HG02759 (cell line): ENCODE results near the gene KCNQ1OT1.

Experiments used
- ATAC-seq: cut with Tn5 transposase; IDR thresholded peaks from one replicate; pipeline ENCODE4 v1.9.1; 2021; ENCODE audit warnings: mild to moderate bottlenecking, moderate library complexity; ENCODE audit not compliant: unreplicated experiment

The KCNQ1OT1 gene

GRCh38 chr11:2722955-2723354, 23.2 kb upstream of the KCNQ1OT1 start:
- ATAC-seq = no peak

DNA sequence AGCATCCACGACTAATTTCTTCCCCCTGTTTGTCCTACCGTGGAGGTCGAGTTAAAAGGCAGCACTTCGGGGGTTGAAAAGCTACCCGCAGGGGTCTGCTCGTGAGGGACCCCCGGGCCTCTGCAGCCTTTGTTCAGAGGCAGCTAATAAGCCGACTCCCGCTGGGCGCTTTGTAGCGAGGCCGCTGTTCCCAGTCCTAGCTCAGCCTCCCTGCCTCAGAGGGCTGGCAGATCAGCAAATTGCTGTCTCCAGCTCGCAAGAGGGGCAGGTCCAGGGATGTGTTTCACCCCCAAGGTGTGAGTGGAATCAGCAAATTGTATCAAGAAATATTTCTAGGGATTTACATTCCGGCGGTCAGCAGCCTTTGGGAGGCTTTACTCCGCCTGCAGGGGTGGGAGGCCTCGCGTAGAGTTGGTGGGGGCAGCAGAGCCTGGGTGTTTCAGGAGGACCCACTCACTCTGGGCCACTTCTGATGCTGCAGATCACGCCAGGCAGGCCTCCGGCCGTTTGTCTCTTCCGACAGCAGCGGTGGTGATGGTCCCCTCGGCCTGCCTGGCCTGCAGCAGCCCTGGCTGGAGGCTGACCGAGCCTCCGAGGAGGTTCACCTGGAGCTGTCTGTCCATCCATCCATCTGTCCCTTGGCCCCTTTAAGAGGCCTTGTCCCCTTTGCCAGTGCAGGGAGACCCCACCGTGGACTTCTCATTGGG, 21.6 kb upstream of the KCNQ1OT1 start:
- ATAC-seq = no peak

- no peak for ATAC-seq
These were observed 20.2 kb upstream of the KCNQ1OT1 start for GRCh38 chr11:2719831-2720590.

- ATAC-seq = no peak
These were observed 19.1 kb upstream of the KCNQ1OT1 start for GRCh38 chr11:2718817-2719438.

DNA sequence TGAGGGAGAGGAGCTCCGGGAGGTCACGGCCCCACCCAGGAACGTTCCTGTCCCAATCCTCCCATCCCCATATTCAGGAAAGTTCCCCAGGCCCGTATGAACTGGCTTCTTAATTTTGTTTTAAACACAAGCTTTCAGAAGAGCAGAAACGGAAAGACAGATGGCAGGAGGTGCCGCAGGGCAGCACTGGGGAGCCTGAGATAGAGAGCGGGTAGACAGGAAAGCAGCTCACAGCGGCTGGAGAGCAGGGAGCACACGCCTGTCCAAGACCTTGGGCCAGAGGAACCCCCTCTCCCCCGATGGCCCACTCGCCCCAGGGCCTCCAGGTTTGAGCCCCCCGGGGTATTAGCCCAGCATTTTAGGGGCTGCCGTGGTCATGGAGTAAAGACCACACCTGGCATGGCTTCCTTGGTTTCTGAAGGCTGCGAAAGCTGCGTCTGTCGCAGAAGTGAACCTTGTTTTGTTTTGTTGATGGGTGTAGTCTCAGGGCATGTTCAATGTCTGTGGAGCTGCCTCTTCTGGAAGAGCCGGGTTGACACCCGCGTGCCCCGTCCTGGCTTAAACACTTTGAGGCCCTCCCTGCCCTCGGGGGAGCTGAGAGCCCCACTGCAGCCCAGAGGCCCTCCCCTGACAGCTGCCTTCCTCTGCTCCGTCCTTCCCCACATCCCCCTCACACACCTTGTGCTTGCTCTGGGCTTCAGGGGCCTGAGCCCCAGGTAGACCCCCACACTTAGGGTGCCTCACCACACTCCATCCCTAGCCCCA, 17.9 kb upstream of the KCNQ1OT1 start:
- ATAC-seq = no peak

DNA sequence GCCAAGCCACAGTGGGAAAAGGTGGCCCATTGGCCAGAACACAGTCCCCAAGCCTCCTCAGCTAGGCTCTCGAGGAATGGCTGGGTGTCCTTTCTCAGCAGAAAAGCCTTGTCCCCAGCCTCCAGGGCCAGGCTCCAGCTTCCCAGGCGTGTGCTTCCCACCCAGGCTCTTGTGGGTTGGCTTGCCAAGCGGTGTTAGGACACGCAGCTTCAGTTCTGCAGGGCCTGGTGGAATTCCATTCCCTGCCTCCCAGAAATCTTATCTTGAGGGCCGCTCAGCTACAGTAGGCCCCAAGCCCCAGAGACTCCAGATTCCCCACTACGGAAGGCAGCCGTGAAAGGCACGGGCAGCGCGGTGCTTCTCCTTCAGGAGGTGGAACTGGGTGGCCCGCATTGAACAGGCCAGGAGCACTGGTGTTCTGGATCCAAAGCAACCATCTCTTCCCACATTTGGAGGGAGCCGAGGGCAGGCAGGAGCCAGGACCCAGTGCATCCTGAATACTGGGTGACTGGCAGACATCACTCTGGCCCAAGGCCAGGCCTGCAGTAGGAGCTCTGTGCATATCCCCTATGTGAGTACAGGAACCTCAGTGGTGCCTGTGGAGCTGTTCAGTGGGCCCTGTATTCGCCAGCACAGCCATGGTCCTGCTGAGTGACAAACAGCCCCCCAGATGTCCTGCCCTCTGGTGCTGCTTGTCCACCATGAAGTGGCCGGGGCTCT, 16.7 kb upstream of the KCNQ1OT1 start:
- no peak for ATAC-seq

- ATAC-seq = no peak
These were observed 16.0 kb upstream of the KCNQ1OT1 start for GRCh38 chr11:2715716-2716350.

GRCh38 chr11:2714871-2715270, 15.1 kb upstream of the KCNQ1OT1 start:
- ATAC-seq = no peak

- ATAC-seq = no peak
These were observed 14.6 kb upstream of the KCNQ1OT1 start for GRCh38 chr11:2714463-2714800.

DNA sequence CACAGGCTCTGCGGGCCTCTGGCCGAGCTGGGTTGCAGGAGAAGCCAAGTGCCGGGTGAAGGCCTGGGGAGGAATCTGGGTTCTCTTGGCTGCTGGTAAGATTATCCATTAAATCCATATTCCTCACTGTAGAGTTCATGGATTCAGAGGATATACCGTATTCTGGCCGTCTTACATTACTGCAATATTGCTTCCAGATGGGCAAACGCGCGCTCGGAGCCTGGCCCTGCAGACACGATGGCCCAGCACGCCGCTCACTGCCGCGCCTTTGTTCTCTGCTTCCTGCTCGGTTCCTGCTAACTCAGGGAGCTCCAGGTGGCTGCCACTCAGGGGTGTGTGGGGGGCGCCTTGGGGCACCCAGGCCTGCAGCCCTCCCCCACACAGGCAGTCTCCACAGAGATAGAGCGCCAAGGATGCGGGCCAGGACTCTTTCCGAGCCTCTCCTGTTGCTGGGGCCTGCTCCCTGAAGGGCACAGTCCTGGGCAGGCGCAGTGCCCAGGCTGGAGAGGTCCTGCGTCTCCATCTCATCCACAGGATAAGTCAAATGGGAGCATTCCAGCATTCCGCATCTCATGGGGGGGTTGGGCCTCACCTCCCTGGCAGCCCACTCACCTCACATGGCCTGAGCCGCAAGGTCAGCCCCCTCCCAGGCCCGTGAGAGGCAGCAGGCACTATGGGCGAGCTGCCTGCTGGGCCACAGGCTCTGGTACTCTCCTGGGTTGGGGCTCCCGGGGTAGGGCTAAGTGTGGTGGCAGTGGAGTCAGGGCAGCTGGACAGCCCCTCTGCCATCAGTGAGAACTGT, 14.1 kb upstream of the KCNQ1OT1 start:
- no peak for ATAC-seq

- no peak for ATAC-seq
These were observed 13.3 kb upstream of the KCNQ1OT1 start for GRCh38 chr11:2713094-2713493.

GRCh38 chr11:2711161-2711560, 11.4 kb upstream of the KCNQ1OT1 start:
- no peak for ATAC-seq

GRCh38 chr11:2709429-2709828, 9.6 kb upstream of the KCNQ1OT1 start:
- ATAC-seq = no peak

DNA sequence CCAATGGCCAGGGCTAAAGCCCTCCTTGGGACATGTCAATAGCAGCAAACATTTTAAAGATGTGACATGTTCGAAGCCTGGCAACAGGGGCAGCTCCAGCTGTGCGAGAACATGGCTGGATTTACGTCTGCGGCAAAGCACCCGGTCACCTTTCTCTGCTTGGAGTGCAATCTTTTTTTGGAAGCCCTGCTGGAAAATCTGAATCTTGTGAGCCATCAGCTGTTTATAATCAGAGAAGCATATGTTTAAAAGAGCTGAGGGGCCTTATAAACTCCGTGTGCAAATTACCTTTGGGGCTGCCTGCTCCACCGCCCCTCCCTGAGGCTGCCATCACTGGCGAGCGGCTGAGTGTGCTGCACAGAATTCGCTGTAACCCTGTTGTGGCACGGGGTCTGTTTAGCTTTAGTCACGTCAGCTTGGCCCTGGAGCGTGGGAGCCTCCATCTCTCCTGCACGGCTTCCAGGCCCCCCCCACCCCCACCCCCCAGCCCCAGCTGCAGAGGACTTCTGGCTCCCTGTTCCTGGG, 9.0 kb upstream of the KCNQ1OT1 start:
- ATAC-seq = no peak

- ATAC-seq = no peak
These were observed 8.4 kb upstream of the KCNQ1OT1 start for GRCh38 chr11:2708151-2708581.

DNA sequence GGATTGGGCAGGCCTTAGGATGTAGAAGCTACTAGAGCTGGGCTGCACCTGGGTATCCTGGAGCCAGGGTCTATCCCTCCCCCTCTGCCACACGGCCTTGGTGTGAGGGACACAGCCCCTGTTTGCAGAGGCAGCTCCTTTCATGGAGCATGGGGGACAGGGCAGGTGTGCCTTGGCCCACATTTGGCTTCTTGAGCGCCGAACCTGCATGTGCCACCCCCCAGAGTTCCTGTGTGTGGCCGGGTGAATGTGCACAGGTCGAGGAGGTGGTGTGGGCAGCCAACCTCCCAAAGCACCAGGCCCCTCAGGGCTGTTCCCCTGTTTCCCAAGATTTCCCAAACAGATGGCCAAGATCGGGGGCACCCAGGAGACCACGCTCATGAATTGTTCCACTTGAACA, 7.9 kb upstream of the KCNQ1OT1 start:
- ATAC-seq = no peak

- ATAC-seq = no peak
These were observed 6.5 kb upstream of the KCNQ1OT1 start for GRCh38 chr11:2706321-2706720.

DNA sequence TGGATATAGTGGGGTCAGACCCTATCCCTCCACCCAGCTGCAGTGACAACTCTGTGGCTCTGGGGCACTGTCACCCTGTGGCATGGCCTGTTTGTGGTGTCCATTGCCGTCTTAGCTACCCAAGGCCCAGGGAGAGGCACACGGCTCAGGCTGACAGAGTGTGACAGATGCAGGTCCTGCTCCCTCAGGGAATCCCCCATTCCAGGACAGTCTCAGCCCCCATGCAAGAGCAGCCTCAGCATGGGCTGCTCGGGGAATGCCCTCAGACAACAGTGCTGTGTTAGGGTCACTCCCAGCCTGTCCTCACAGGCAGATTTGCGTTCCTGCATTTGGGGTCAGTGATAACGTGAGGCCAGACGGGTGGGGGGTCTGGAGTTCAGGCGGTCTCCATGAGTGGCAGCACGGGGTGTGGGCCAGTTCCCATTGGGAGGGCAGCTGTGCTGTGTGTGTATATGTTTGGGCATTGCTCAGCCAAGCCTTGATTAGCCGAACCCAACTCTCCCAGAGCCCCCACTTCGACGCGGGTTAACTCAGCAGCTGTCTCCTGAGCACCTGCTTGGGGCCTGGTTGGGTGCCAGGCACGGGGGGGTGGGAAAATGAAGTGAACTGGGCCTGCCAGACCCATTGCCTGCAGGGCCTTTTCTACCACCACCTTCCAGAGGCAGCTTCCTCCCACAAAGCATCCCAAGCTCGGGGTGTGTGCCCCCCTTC, 5.3 kb upstream of the KCNQ1OT1 start:
- ATAC-seq = no peak

DNA sequence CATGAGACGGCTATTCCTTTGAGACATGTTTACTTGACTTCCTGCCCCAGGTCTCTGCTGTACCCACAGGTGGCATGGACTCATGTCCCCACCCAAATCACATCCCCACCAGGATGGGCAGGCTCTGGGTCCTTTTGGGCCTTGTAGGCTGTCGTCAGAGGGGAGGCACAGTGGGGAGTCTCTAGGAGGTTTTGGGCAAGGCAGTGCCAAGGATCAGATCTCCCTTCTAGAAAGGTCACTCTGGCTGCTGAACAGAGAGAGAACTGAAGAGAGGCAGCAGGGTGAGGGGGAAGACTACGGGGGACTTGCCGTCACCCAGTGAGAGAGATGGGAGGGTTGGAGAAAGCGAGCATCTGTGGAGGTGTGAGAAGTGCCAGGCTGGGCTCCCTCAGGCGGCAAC, 4.6 kb upstream of the KCNQ1OT1 start:
- no peak for ATAC-seq
